LNCaP clone FGC (cell line): ENCODE data around the gene CEP44.

Experiments used
- DNase-seq: peaks from one replicate; pipeline ENCODE4 v3.0.0-alpha.2; 2011; ENCODE audit warnings: low read depth
- H3K4me3 ChIP-seq: 2 replicates; pipeline ENCODE4 v1.5.1; 2011; ENCODE audit warnings: mild to moderate bottlenecking, low read depth, low read length, control low read depth
- TF ChIP-seq, protein P1 (sequence below): IDR thresholded peaks from 2 replicates; pipeline ENCODE4 v1.5.1; 2012; ENCODE audit warnings: mild to moderate bottlenecking; ENCODE audit not compliant: control insufficient read depth, insufficient read depth; ENCODE audit errors: extremely low read depth

Gene CEP44

DNA sequence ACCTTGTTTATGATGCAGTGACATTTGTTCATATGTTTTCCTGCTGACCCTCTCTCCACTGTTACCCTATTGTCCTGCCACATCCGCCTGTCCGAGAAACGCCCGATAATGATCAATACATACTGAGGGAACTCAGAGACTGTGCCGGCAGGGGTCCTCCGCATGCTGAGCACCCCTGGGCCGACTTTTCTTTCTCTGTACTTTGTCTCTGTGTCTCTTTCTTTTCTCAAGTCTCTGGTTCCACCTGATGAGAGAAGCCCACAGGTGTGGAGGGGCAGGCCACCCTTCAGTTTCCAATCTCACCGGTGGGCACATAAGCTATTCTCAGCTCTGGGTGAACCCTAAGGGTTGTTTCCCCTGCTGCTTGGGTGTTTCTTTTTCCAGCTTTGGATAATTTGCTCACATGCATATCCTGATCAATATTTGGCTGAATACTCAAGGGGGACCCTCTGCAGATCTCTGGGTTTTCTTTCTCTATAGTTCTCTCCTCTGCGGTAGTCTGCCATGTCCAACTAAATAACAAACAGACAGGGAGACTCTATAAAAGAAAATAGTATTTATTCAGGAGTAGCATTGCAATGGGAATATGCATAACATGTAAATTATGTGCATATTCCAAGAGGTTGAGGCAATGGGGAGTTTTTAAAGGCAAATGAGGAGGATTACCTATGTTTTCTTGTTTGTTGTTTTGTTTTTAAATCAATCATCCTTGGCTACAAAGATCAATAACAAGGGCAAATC is 97.2 kb downstream of the CEP44 start:
- TF ChIP-seq, protein P1, sequence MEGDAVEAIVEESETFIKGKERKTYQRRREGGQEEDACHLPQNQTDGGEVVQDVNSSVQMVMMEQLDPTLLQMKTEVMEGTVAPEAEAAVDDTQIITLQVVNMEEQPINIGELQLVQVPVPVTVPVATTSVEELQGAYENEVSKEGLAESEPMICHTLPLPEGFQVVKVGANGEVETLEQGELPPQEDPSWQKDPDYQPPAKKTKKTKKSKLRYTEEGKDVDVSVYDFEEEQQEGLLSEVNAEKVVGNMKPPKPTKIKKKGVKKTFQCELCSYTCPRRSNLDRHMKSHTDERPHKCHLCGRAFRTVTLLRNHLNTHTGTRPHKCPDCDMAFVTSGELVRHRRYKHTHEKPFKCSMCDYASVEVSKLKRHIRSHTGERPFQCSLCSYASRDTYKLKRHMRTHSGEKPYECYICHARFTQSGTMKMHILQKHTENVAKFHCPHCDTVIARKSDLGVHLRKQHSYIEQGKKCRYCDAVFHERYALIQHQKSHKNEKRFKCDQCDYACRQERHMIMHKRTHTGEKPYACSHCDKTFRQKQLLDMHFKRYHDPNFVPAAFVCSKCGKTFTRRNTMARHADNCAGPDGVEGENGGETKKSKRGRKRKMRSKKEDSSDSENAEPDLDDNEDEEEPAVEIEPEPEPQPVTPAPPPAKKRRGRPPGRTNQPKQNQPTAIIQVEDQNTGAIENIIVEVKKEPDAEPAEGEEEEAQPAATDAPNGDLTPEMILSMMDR: no peak
- H3K4me3 ChIP-seq: no peak overlapping the region
- no peak for DNase-seq

DNA sequence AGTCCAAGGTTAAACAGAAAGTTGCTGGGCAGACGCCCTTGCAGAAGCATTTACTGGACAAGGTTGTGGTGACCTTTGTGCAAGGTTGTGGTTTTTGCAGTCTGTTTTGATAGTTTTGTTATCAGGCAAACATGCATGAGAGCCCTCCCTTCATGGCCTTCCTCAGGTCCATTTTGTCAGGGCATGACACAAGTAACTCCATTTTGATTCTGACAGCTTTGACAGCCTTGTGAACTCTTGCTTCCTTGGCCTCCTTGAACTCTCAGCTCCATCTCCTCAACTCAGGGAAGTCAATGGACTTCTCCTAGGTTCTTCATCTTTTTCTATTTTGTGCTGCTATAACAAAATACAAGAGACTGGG is 97.7 kb downstream of the CEP44 start:
- H3K4me3 ChIP-seq: no peak overlapping the region
- TF ChIP-seq, protein P1: no peak
- DNase-seq: no peak
